VCaP (cell line): Measurements from ENCODE around the gene SNTG2.

Experiments
- H3K27ac ChIP-seq: fragments of 450-650 bp; 2 replicates; pipeline ENCODE4 v1.5.1; 2017
- TF ChIP-seq, protein P1 (sequence below): fragments of 450-650 bp; conservative IDR thresholded peaks from 2 replicates; pipeline ENCODE4 v1.5.1; 2017; ENCODE audit warnings: mild to moderate bottlenecking, moderate library complexity

Gene SNTG2

DNA sequence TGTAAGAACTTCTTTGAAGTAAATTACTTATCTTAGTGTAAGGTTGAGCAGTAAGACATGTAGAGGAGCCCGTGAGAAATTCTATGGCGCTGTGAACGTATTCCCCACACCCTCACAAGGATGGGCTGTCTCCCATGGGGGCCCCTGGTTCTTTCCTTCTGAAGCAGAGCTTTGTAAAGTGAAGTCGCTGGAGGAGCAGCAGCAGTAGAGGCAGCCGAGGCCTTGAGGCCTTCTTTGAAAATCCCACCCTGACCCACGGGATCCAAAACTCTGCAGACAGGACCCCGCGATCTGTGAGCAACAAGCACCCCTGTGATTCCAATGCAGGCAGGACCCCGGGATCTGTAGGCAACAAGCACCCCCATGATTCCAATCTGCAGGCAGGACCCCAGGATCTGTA is 23.8 kb upstream of the SNTG2 start:
- H3K27ac ChIP-seq, result no peak overlapping the region
- TF ChIP-seq, protein P1, sequence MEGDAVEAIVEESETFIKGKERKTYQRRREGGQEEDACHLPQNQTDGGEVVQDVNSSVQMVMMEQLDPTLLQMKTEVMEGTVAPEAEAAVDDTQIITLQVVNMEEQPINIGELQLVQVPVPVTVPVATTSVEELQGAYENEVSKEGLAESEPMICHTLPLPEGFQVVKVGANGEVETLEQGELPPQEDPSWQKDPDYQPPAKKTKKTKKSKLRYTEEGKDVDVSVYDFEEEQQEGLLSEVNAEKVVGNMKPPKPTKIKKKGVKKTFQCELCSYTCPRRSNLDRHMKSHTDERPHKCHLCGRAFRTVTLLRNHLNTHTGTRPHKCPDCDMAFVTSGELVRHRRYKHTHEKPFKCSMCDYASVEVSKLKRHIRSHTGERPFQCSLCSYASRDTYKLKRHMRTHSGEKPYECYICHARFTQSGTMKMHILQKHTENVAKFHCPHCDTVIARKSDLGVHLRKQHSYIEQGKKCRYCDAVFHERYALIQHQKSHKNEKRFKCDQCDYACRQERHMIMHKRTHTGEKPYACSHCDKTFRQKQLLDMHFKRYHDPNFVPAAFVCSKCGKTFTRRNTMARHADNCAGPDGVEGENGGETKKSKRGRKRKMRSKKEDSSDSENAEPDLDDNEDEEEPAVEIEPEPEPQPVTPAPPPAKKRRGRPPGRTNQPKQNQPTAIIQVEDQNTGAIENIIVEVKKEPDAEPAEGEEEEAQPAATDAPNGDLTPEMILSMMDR, result no peak

DNA sequence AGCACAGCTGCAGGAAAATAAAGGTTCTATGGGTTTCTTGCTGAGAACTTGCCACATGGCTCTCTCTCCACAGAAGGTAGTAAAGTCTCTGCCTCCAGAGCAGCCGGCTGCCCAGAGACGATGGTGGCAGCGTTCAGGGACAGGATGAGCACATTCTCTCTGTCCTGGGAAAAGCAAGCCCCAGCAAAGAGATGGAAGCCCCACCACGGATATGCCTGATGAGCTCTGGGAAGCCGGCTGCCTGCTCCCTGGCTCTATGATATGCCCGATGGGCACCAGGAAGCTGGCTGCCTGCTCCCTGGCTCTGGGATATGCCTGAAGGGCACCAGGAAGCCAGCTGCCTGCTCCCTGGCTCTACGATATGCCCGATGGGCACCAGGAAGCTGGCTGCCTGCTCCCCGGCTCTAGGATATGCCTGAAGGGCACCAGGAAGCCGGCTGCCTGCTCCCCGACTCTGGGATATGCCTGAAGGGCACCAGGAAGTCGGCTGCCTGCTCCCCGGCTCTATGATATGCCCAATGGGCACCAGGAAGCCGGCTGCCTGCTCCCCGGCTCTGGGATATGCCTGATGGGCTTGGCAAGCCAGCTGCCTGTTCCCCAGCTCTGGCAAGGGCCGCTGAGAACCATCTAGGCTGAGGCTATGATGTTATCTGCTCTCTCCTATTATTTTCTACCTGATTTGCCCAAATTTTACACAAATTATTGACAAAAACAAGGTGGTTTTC is 21.5 kb upstream of the SNTG2 start:
- TF ChIP-seq, protein P1, result no peak
- no peak overlapping the region for H3K27ac ChIP-seq

DNA sequence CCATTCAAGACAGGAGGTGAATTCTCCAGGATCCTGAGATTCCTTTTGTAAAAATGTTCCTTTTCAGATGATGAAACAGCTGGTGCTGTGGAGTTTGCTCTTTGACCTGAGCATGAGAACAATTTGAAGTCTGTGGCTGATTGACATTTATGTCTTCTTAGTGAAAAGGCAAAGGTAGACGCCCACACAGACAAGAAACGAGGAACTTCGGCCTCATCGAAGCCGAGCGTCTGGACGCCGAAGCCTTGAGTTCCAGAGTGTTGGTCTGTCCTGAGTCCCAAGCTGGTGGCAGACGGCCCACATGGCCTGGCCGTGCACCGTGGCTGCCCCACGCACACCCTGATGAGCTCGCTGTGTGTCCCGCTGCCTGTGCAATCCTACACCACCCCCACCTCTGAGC is 20.7 kb upstream of the SNTG2 start:
- H3K27ac ChIP-seq, result no peak overlapping the region
- TF ChIP-seq, protein P1, result no peak

- no peak overlapping the region for H3K27ac ChIP-seq
- TF ChIP-seq, protein P1, result no peak
Observed at GRCh38 chr2:930935-931334, 19.7 kb upstream of the SNTG2 start.

DNA sequence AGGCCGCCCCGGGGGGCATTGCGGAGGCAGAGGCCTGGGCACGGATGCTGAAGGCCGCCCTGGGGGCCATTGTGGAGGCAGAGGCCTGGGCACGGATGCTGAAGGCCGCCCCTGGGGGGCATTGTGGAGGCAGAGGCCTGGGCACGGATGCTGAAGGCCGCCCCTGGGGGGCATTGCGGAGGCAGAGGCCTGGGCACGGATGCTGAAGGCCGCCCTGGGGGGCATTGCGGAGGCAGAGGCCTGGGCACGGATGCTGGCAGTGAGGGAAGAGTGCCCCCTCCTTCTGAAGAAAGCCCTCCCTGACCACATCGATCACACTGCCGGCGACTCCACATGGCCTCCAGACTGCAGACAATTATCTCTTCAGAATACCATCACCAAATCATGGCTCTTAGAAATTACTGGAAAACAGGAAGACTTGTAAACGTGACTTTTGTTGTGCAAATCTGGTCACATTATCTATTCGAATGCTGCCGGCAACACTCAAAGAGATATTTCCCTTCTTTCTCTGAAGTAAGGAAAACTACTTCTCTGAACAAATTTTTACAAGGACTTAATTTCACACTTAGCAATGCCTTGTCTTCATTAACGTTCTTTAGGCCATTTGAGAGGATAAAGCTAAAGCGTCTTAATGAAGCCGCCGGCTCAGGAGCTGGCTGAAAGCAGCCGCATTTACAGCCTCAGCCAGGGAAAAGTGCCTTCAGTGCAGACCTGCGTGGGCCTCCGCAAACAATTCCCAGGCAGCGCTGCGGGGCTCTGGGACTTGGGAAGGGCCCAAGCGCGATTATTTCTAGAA is 18.1 kb upstream of the SNTG2 start:
- H3K27ac ChIP-seq, result no peak overlapping the region
- TF ChIP-seq, protein P1, result no peak

DNA sequence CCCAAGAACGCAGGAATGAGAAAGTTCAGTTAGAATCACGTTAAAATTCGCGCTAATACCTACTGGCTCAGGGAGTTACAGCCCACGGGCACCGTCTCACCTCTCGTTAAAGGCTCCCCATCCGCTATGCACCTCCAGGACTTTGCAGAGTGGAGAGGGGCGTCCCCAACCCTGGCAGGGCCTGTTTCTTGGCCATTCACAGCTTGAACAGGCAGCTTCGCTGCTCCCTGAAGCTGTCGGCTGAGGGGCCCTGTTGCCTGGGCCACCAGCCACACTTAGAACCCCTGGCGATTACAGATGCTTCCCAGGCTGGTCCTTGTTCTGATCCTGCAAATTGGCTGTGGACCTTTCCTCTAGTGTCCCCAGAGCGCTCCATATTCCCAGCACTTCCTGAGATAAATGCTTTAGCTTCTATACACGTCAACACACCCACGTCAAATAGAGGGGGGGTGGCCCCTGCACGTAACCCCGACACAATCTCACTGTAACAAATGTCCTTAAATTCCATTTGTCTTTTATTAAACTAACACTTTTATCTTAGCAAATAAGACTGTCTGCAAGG is 16.8 kb upstream of the SNTG2 start:
- H3K27ac ChIP-seq, result no peak overlapping the region
- TF ChIP-seq, protein P1, result no peak

GRCh38 chr2:937530-937929 is 13.1 kb upstream of the SNTG2 start:
- TF ChIP-seq, protein P1, result no peak
- no peak overlapping the region for H3K27ac ChIP-seq
